K562 (cell line): ENCODE results near the gene ASMT. TPM values are rescaled to one million over a fixed set of nuclear protein-coding genes. Genes with fewer than 3 reads are reported as not detected.
A peak's percentile ranks its signal among the peaks of the same experiment; 100 is the strongest.

Source experiments
- BCL6 ChIP-seq: fragments of 250-450 bp; sonication (Bioruptor Pico); IDR thresholded peaks from 2 replicates; pipeline ENCODE4 v1.4.0; 2020
- CREM ChIP-seq: IDR thresholded peaks from 2 replicates; pipeline ENCODE4 v1.6.1; 2014; ENCODE audit warnings: antibody characterized with exemption, low read depth
- DDX20 ChIP-seq: fragments of 450-650 bp; IDR thresholded peaks from 2 replicates; pipeline ENCODE4 v1.6.1; 2016; ENCODE audit warnings: missing genetic modification characterization, low read depth, mild to moderate bottlenecking, missing compliant biosample characterization, moderate library complexity
- FOS ChIP-seq: IDR thresholded peaks from 3 replicates; pipeline ENCODE4 v1.6.1; 2011; ENCODE audit not compliant: insufficient read length; ENCODE audit errors: extremely low read depth
- HMGN3 ChIP-seq: IDR thresholded peaks from 2 replicates; pipeline ENCODE4 v1.6.1; 2011; ENCODE audit warnings: borderline replicate concordance, low read depth, mild to moderate bottlenecking, mixed read lengths, low read length; ENCODE audit not compliant: insufficient read length; ENCODE audit errors: extremely low read depth
- KHSRP ChIP-seq: fragments of 450-650 bp; IDR thresholded peaks from 2 replicates; pipeline ENCODE4 v1.6.1; 2017
- MAFK ChIP-seq: IDR thresholded peaks from 2 replicates; pipeline ENCODE4 v1.6.1; 2011; ENCODE audit warnings: low read length, improper control_type of control experiment
- MTA3 ChIP-seq: fragments of 450-650 bp; formaldehyde crosslinking; IDR thresholded peaks from 2 replicates; pipeline ENCODE4 v1.6.1; 2017; ENCODE audit warnings: mild to moderate bottlenecking, borderline replicate concordance
- SP2 ChIP-seq: IDR thresholded peaks from 2 replicates; pipeline ENCODE4 v1.6.1; 2011; ENCODE audit warnings: mild to moderate bottlenecking, low read depth, low read length, moderate library complexity; ENCODE audit not compliant: poor library complexity, severe bottlenecking; ENCODE audit errors: extremely low read depth
- ZNF134 ChIP-seq: fragments of 250-450 bp; sonication (Bioruptor Pico); conservative IDR thresholded peaks from 2 replicates; pipeline ENCODE4 v1.4.0; 2020
- ZNF3 ChIP-seq: fragments of 250-450 bp; sonication (Bioruptor Pico); IDR thresholded peaks from 2 replicates; pipeline ENCODE4 v1.5.0; 2021; ENCODE audit warnings: mild to moderate bottlenecking, moderate library complexity
- ZNF76 ChIP-seq: fragments of 250-450 bp; sonication (Bioruptor Pico); IDR thresholded peaks from 2 replicates; pipeline ENCODE4 v1.4.0; 2020; ENCODE audit warnings: mild to moderate bottlenecking, moderate library complexity, borderline replicate concordance
- polyA plus RNA-seq, 8 experiments: library from polyadenylated mRNA; depleted of rRNA in 4 of 8; stranded (reverse) in 5 of 8; unstranded in 3 of 8; fragments of >200 nt; fragmentation: Nextera tagmentation in 2 of 8; fragmentation: Illumina TruSeq in 1 of 8; extraction: Ambion mirVana in 2 of 8; extraction: Trizol in 1 of 8; gene quantifications; 2 replicates each; pipeline versions ENCODE4 v1.2.1 to v1.2.3, GENCODE V29; 2011 to 2014; ENCODE audit warnings: inconsistent platforms in 1 of 8, missing spikeins in 1 of 8
- total RNA-seq, 7 experiments: library from RNA; depleted of rRNA in 6 of 7; stranded (reverse); fragments of >200 nt in 6 of 7; fragmentation: Illumina TruSeq in 2 of 7; extraction: Trizol in 2 of 7; gene quantifications; 2 replicates each; pipeline versions ENCODE4 v1.2.1 to v1.2.3, GENCODE V29; 2011 to 2021; ENCODE audit warnings: low replicate concordance in 1 of 7
- TF ChIP-seq, protein P1 (sequence below), 2 experiments: IDR thresholded peaks in 1 of 2; conservative IDR thresholded peaks in 1 of 2; 2 replicates each; pipeline ENCODE4 v1.6.1; 2016; ENCODE audit warnings: low read depth in 2 of 2, mild to moderate bottlenecking in 1 of 2, missing compliant biosample characterization in 1 of 2, missing genetic modification characterization in 1 of 2, moderate library complexity in 1 of 2
- TF ChIP-seq, protein P2 (sequence below): fragments of 450-650 bp; IDR thresholded peaks from 2 replicates; pipeline ENCODE4 v1.6.1; 2016

Gene ASMT
- total and polyA plus RNA-seq, 9 of the 15 experiments (the other 6 are each of a cell fraction or from before 2014, with no cell fraction given): 0.06 TPM; not detected in 8

GRCh38 chrX:1661048-1661921 lies 46.4 kb downstream of the ASMT start (continued):
- TF ChIP-seq, protein P1, sequence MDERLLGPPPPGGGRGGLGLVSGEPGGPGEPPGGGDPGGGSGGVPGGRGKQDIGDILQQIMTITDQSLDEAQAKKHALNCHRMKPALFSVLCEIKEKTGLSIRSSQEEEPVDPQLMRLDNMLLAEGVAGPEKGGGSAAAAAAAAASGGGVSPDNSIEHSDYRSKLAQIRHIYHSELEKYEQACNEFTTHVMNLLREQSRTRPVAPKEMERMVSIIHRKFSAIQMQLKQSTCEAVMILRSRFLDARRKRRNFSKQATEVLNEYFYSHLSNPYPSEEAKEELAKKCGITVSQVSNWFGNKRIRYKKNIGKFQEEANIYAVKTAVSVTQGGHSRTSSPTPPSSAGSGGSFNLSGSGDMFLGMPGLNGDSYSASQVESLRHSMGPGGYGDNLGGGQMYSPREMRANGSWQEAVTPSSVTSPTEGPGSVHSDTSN (CRISPR knock-in tag; IDR thresholded peaks at IDR 0.05; ENCODE audit: low read depth): peak; percentile 60
- TF ChIP-seq, protein P1 (tag; conservative IDR thresholded peaks at IDR 0.05; ENCODE audit: low read depth): peak; percentile 68
- TF ChIP-seq ZNF76 (CRISPR knock-in tag): no peak
- no peak for TF ChIP-seq KHSRP
- no peak for TF ChIP-seq BCL6 (CRISPR knock-in tag)
- 0 out of 2 replicates have a peak, but pooled peaks have one; percentile 41 for TF ChIP-seq CREM
- no peak for TF ChIP-seq HMGN3
- TF ChIP-seq SP2: peak; percentile 39
- TF ChIP-seq DDX20 (tag): no peak
- TF ChIP-seq ZNF134 (CRISPR knock-in tag): no peak
- no peak for TF ChIP-seq MTA3
- TF ChIP-seq ZNF3 (CRISPR knock-in tag): no peak
- TF ChIP-seq MAFK: no peak
- TF ChIP-seq, protein P2, sequence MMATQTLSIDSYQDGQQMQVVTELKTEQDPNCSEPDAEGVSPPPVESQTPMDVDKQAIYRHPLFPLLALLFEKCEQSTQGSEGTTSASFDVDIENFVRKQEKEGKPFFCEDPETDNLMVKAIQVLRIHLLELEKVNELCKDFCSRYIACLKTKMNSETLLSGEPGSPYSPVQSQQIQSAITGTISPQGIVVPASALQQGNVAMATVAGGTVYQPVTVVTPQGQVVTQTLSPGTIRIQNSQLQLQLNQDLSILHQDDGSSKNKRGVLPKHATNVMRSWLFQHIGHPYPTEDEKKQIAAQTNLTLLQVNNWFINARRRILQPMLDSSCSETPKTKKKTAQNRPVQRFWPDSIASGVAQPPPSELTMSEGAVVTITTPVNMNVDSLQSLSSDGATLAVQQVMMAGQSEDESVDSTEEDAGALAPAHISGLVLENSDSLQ: peak; percentile 96
- peak; percentile 70 for TF ChIP-seq FOS
